IMR-90 (cell line): ENCODE results near the gene ZBP1.

Source experiments
- ELK1 ChIP-seq: fragments of 150-350 bp; IDR thresholded peaks from 2 replicates; pipeline ENCODE4 v1.6.1; 2016; ENCODE audit warnings: low read depth, mild to moderate bottlenecking, low read length, moderate library complexity, borderline replicate concordance
- RCOR1 ChIP-seq: IDR thresholded peaks from 2 replicates; pipeline ENCODE4 v1.6.1; 2012; ENCODE audit warnings: mild to moderate bottlenecking, low read length, improper control_type of control experiment; ENCODE audit not compliant: insufficient replicate concordance
- SMC3 ChIP-seq: fragments of 150-350 bp; IDR thresholded peaks from 2 replicates; pipeline ENCODE4 v1.6.1; 2016; ENCODE audit warnings: low read depth, mild to moderate bottlenecking, antibody characterized with exemption, low read length, moderate library complexity
- TF ChIP-seq, protein P1 (sequence below): conservative IDR thresholded peaks from 2 replicates; pipeline ENCODE4 v1.5.1; 2012; ENCODE audit warnings: mild to moderate bottlenecking, low read depth, low read length, improper control_type of control experiment

GRCh38 chr20:57592263-57593092 is 27.7 kb downstream of the ZBP1 start:
- TF ChIP-seq ELK1, result no peak
- no peak for TF ChIP-seq SMC3
- TF ChIP-seq RCOR1, result no peak
- TF ChIP-seq, protein P1, sequence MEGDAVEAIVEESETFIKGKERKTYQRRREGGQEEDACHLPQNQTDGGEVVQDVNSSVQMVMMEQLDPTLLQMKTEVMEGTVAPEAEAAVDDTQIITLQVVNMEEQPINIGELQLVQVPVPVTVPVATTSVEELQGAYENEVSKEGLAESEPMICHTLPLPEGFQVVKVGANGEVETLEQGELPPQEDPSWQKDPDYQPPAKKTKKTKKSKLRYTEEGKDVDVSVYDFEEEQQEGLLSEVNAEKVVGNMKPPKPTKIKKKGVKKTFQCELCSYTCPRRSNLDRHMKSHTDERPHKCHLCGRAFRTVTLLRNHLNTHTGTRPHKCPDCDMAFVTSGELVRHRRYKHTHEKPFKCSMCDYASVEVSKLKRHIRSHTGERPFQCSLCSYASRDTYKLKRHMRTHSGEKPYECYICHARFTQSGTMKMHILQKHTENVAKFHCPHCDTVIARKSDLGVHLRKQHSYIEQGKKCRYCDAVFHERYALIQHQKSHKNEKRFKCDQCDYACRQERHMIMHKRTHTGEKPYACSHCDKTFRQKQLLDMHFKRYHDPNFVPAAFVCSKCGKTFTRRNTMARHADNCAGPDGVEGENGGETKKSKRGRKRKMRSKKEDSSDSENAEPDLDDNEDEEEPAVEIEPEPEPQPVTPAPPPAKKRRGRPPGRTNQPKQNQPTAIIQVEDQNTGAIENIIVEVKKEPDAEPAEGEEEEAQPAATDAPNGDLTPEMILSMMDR, result no peak
